GM12874 (cell line): ENCODE results near the gene ARX.

Source experiments
- TF ChIP-seq, protein P1 (sequence below): IDR thresholded peaks from 2 replicates; pipeline ENCODE4 v1.5.1; 2011; ENCODE audit warnings: low read depth, mild to moderate bottlenecking, control low read depth, low read length, moderate library complexity; ENCODE audit not compliant: insufficient read depth

The ARX gene

DNA sequence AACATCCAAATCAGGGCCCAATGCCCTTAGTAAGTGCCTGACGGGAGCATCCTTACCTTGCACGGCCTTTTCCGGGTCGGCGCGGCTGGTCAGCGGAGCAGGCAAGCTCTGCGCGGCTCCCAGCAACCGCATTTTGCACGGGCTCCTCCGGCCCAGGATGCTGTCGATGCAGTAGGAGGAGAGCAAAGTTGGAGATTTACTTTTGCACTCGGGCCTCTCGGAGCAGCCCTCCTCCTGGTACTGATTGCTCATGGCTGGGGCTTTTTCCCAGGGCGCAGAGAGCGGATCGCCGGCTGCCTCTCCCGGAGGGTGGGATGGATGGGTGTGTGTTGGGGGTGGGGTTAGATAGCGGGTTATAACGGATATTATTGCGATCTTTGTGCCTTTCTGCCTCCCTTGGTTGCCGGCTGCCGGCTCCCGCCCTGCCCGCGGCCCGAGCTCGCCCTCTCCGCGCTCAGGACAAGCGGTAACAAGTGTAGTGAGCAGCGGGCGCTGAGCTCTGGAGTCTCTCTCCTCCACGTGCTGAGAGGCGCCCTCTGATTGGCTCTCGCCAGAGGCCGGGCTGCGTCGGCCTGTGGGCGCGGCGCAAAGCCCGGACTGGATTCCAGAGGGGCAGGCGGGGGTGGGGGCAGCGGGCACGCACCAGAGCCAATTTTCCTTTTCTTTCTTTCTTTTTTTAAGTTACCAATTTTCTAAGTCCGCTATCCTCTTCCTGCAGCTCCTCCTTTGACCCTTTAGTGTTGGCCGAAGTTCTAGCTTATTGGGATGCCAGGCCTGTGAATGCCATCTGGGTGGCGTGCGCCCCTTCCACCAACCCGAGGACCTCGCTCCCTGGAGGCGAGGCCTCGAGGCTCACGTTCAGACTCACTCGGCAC, at the start of gene ARX:
Gene ARX, minus strand, starts transcription at position 480 of the 875 bp plus-strand sequence. Its CDS starts 228 bp downstream, at position 252.
- TF ChIP-seq, protein P1, sequence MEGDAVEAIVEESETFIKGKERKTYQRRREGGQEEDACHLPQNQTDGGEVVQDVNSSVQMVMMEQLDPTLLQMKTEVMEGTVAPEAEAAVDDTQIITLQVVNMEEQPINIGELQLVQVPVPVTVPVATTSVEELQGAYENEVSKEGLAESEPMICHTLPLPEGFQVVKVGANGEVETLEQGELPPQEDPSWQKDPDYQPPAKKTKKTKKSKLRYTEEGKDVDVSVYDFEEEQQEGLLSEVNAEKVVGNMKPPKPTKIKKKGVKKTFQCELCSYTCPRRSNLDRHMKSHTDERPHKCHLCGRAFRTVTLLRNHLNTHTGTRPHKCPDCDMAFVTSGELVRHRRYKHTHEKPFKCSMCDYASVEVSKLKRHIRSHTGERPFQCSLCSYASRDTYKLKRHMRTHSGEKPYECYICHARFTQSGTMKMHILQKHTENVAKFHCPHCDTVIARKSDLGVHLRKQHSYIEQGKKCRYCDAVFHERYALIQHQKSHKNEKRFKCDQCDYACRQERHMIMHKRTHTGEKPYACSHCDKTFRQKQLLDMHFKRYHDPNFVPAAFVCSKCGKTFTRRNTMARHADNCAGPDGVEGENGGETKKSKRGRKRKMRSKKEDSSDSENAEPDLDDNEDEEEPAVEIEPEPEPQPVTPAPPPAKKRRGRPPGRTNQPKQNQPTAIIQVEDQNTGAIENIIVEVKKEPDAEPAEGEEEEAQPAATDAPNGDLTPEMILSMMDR, result no peak

DNA sequence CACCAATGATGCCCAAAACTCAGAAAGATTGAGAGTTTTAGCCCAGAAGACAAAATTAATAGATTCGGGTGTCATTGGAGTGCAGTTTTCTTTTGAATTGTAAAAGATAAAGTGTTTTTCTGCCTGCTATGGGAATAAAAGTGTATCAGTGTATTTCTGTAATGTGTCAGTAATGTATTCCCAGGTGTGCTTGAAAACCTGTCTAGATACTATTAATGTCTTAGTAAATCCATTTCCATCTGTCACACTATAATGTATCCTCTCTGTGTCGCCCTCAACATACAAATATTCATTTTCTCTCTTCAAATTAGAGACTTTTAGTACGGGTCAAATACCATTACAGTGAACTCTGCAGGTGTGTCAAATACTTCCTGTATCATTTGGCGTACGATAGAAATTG, 43.5 kb upstream of the ARX start:
- TF ChIP-seq, protein P1, result no peak

DNA sequence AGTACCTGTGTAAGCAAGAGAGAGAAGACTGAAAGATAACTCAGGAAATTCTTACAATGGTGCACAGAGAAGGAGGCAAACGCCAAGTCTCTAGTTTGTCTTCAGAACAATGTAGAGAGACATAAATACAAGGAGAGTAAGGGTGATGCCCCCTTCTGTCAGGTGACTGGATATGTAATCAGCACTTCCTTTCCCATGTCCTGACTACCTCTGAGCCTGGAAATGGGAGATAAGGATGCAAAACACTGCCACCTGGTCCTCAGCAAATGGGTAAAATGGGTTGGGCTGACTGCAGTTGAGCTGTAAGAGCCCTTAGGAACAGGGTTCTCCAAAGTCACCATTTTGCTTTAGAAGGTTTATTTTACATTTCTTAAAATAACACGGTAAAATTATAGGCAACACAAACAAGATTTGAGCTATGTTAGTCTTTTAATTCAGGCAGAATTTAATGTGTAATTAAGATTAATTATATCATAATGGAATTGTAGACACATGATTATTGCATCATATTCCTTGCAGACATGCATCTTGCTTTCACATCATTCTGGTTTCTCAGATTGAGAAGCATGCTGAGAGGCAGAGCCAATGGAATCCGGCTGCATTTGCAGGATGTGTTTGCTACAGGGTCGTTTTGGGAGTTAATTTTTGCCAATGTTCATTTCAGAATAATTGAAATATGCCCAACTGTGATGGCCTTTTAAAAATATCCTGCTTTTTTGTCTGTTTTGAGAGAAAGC, 37.2 kb upstream of the ARX start:
- TF ChIP-seq, protein P1, result no peak

DNA sequence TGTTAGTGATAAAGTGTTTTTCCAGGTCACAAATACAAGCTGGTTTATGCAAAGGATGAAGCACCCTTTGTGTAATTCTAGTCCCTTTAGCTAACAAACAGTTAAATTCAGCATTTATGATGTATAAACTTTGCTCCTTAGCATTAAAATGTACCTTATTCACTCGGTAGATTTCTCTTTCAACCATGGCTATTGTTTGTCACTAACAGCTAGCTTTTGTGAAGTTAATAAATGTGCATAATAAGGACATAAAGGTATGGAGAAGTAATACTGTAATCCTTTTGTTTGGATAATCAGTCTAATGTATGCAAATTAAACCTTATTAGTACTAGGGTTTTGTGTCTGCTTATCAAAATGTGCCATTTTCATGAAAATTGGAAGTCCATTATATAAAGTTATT, 34.2 kb upstream of the ARX start:
- TF ChIP-seq, protein P1, result no peak

DNA sequence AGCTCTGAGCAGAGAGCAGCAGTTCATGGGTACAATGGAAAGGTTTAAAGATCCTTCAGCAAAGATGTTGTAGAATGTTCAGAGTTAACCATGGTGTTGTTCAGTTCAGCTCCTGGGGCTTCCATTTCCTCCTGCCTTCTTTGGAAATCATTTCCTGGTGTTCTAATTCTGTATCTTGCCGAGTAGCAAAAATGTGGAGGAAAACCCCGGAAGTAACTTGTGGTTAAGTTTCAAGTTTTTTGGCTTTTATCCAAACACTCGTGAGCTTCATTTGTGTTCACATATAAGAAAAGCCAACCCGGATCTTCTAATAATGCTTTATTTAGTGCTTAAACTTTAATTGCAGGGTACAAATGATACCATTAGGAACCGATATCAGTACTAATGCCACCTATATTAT, 33.6 kb upstream of the ARX start:
- TF ChIP-seq, protein P1, result no peak

DNA sequence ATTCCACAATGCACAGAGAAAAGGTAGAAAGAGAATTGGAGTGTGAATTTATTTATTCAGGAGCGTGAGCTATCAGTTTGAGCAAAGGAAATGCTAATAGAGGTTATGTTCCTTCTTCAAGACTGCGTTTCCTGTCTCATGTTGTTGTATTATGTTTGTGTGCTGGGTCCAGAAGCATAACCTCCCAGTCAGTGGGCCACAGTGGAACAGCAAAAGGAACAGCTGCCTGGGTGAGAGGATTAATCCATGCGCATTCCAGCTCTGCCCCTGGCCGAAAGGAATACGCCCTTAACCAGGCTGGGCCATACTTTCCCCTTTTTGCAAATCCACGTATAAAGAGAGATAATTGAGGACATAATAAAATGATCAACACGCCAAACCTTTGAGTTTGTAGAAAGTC, 32.4 kb upstream of the ARX start:
- TF ChIP-seq, protein P1, result no peak

DNA sequence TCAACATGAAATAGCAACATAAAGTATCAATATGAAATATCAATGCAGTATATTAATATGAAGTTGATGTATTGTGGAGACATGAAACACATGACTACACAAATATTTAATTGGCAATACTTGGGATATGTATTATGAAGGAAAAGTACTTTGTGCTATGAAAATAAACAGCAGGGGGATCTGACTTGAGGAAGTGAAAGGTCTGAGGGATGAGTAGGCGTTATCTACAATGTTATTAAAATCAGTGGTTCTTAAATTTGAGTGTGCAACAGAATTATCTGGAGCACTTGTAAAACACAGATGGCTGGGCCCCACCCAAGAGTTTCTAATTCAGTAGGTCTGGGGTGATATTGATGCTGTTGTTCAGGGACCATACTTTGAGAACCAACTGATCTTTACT, 27.4 kb upstream of the ARX start:
- TF ChIP-seq, protein P1, result no peak
